Panc1 (cell line): ENCODE results near the gene SLITRK3. TPM values are rescaled to one million over a fixed set of nuclear protein-coding genes. Genes with fewer than 3 reads are reported as not detected.

Experiments used
- ATAC-seq: fragments of 200-7000 bp; cut with Tn5 transposase; 2 replicates; pipeline ENCODE4 v1.9.1; 2020; ENCODE audit warnings: mild to moderate bottlenecking, moderate library complexity
- BruUV-seq: library from RNA; stranded (reverse); fragments of 400-500 nt; replicated peaks from 2 replicates; lab custom pipeline; 2021; lab: Mats Ljungman, UMichigan
- CTCF ChIA-PET: fragments of 300-600 bp; sonication (Branson Sonifier 250); formaldehyde crosslinking; loops from one replicate; lab custom pipeline; 2022; ENCODE audit warnings: antibody characterized with exemption; lab: Charles Lee
- POLR2A ChIA-PET: fragments of 300-600 bp; sonication (Branson Sonifier 250); formaldehyde crosslinking; loops from one replicate; lab custom pipeline; 2022; ENCODE audit warnings: antibody characterized with exemption; lab: Charles Lee
- DNase-seq: peaks from one replicate; pipeline ENCODE4 v3.0.0-alpha.2; 2010; ENCODE audit warnings: low read depth, low spot score
- H3K27ac ChIP-seq: 2 replicates; pipeline ENCODE4 v1.5.1; 2011; ENCODE audit warnings: mild to moderate bottlenecking, low read length, inconsistent platforms
- H3K27me3 ChIP-seq: fragments of 200-500 bp; sonication (Bioruptor generic); 2 replicates; pipeline ENCODE4 v1.6.0; 2014; ENCODE audit warnings: low read length, inconsistent platforms; ENCODE audit not compliant: control insufficient read depth, insufficient read depth
- H3K36me3 ChIP-seq: fragments of 200-500 bp; sonication (Bioruptor generic); 2 replicates; pipeline ENCODE4 v1.5.1; 2014; ENCODE audit warnings: inconsistent platforms, mild to moderate bottlenecking, low read length, moderate library complexity; ENCODE audit not compliant: control insufficient read depth, insufficient read depth
- H3K4me1 ChIP-seq: 2 replicates; pipeline ENCODE4 v1.5.1; 2011; ENCODE audit warnings: inconsistent platforms, mild to moderate bottlenecking, low read length, moderate library complexity; ENCODE audit not compliant: control insufficient read depth, insufficient read depth
- H3K4me3 ChIP-seq, 2 experiments: 2 replicates each; pipeline ENCODE4 v1.5.1; 2011 to 2012; ENCODE audit warnings: low read depth in 2 of 2, low read length in 2 of 2, mild to moderate bottlenecking in 2 of 2, inconsistent platforms in 1 of 2, moderate library complexity in 1 of 2
- H3K9me3 ChIP-seq: fragments of 200-500 bp; sonication (Bioruptor generic); 2 replicates; pipeline ENCODE4 v1.5.1; 2014; ENCODE audit warnings: low read depth, mild to moderate bottlenecking, inconsistent platforms, low read length, moderate library complexity; ENCODE audit not compliant: control insufficient read depth, insufficient read depth
- POLR2AphosphoS5 ChIP-seq: IDR thresholded peaks from 2 replicates; pipeline ENCODE4 v1.6.1; 2012; ENCODE audit warnings: mild to moderate bottlenecking, low read depth, low read length, moderate library complexity
- SIN3A ChIP-seq: IDR thresholded peaks from 2 replicates; pipeline ENCODE4 v1.6.1; 2012; ENCODE audit warnings: low read depth, mild to moderate bottlenecking, low read length, moderate library complexity, borderline replicate concordance; ENCODE audit not compliant: insufficient read depth
- TCF7L2 ChIP-seq: IDR thresholded peaks from 2 replicates; pipeline ENCODE4 v1.6.1; 2011; ENCODE audit warnings: mild to moderate bottlenecking, low read depth, low read length, inconsistent platforms
- in situ Hi-C: cut with HindIII; loops from 2 replicates; pipeline ENCODE4 v1.10.0; 2016; ENCODE audit warnings: low sequenced_read_pairs, low pct_unique_long_range_greater_than_20kb
- intact Hi-C: fragments of 100-400 bp; cut with micrococcal nuclease; formaldehyde crosslinking; loops from one replicate; pipeline ENCODE4 v1.10.0; 2022; ENCODE audit not compliant: unreplicated experiment
- total RNA-seq: library from RNA; stranded (reverse); gene quantifications from one replicate; pipeline ENCODE4 v1.2.1, GENCODE V29; 2021; ENCODE audit not compliant: unreplicated experiment
- TF ChIP-seq, protein P1 (sequence below), 2 experiments: IDR thresholded peaks; 2 replicates each; pipeline ENCODE4 v1.6.1; 2011 to 2012; ENCODE audit warnings: low read depth in 2 of 2, control low read depth in 1 of 2, low read length in 1 of 2, mild to moderate bottlenecking in 1 of 2, moderate library complexity in 1 of 2; ENCODE audit not compliant: insufficient read depth in 1 of 2
- TF ChIP-seq, protein P2 (sequence below): fragments of 450-650 bp; IDR thresholded peaks from 2 replicates; pipeline ENCODE4 v1.5.1; 2017; ENCODE audit warnings: mild to moderate bottlenecking

The SLITRK3 gene
- total RNA-seq, 1 experiment from 2014 or later = not detected

DNA sequence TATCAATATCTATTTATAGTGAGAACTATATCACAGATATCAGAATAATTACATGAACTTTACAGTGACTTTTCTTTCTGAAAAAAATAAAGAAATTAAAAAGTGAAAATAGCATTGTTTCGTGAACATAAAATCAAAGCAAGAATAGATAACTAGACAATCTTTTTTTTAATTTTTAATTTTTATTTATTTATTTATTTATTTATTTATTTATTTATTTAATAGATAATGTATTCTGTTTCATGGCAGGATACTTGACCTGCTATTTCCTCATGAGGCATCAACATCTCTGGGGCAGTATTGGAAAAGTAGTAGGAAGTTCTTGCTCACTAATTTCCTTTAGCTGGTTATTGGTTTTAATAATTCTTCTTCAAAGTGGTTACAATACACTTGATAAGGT is 33.3 kb downstream of the SLITRK3 start:
- no peaks in the 10 kb centered on the region for H3K4me1 ChIP-seq
- no peak overlapping the region for H3K27ac ChIP-seq
- ChIA-PET CTCF (no interaction called here), POLR2A (no interaction called here)
- DNase-seq = no peak
- intact Hi-C loops = no loop called here
- no TSS peak for BruUV-seq
- no peak overlapping the region for H3K4me3 ChIP-seq
- no peaks in the 10 kb centered on the region for H3K9me3 ChIP-seq
- no peaks in the 10 kb centered on the region for H3K27me3 ChIP-seq
- TF ChIP-seq, protein P1, sequence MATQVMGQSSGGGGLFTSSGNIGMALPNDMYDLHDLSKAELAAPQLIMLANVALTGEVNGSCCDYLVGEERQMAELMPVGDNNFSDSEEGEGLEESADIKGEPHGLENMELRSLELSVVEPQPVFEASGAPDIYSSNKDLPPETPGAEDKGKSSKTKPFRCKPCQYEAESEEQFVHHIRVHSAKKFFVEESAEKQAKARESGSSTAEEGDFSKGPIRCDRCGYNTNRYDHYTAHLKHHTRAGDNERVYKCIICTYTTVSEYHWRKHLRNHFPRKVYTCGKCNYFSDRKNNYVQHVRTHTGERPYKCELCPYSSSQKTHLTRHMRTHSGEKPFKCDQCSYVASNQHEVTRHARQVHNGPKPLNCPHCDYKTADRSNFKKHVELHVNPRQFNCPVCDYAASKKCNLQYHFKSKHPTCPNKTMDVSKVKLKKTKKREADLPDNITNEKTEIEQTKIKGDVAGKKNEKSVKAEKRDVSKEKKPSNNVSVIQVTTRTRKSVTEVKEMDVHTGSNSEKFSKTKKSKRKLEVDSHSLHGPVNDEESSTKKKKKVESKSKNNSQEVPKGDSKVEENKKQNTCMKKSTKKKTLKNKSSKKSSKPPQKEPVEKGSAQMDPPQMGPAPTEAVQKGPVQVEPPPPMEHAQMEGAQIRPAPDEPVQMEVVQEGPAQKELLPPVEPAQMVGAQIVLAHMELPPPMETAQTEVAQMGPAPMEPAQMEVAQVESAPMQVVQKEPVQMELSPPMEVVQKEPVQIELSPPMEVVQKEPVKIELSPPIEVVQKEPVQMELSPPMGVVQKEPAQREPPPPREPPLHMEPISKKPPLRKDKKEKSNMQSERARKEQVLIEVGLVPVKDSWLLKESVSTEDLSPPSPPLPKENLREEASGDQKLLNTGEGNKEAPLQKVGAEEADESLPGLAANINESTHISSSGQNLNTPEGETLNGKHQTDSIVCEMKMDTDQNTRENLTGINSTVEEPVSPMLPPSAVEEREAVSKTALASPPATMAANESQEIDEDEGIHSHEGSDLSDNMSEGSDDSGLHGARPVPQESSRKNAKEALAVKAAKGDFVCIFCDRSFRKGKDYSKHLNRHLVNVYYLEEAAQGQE (IDR thresholded peaks at IDR 0.05; ENCODE audit: insufficient read depth in 1 of 2, low read depth in 2 of 2, low read length in 1 of 2) = no peak
- TF ChIP-seq POLR2AphosphoS5 (no peak), SIN3A (no peak), TCF7L2 (no peak)
- TF ChIP-seq, protein P2, sequence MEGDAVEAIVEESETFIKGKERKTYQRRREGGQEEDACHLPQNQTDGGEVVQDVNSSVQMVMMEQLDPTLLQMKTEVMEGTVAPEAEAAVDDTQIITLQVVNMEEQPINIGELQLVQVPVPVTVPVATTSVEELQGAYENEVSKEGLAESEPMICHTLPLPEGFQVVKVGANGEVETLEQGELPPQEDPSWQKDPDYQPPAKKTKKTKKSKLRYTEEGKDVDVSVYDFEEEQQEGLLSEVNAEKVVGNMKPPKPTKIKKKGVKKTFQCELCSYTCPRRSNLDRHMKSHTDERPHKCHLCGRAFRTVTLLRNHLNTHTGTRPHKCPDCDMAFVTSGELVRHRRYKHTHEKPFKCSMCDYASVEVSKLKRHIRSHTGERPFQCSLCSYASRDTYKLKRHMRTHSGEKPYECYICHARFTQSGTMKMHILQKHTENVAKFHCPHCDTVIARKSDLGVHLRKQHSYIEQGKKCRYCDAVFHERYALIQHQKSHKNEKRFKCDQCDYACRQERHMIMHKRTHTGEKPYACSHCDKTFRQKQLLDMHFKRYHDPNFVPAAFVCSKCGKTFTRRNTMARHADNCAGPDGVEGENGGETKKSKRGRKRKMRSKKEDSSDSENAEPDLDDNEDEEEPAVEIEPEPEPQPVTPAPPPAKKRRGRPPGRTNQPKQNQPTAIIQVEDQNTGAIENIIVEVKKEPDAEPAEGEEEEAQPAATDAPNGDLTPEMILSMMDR = no peak
- no peak for ATAC-seq
- no peaks in the 10 kb centered on the region for H3K36me3 ChIP-seq
- in situ Hi-C loops = no loop called here

DNA sequence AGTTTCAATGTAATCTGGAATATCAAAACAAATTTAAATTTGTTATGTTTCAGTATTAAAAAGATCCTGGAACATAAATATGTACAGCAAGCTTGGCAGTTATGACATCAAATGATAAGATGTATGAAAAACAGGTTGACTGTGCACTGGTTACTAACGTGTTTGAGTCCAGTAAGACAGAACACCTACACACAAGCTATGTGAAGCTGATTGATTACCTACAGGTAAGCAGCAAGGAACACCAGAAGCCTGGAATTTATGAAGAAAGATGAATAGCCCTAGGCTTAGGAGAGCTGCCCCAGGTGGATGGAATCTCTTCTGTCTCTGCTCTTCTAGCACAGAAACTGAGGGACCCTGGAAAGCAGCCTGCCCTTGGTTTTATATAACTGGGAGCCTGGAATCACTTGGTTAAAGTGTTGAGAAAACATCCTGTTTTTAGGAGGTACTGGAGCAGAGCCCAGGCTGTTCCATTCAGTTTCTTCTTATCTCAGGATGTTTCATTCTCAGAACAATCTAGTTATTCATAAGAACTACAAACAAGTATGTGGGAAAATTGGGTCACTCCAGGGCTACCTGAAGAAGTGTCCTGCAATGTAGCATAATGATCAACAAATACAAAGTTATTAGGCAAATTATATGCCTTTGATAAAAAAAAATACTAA is 36.3 kb downstream of the SLITRK3 start:
- in situ Hi-C loops (no loop called here), intact Hi-C loops (no loop called here)
- Histone ChIP-seq H3K9me3 (no peaks in the 10 kb centered on the region), H3K36me3 (no peaks in the 10 kb centered on the region), H3K27me3 (no peaks in the 10 kb centered on the region), H3K4me1 (no peaks in the 10 kb centered on the region), H3K27ac (no peak overlapping the region), H3K4me3 (no peak overlapping the region)
- no peak for ATAC-seq
- CTCF ChIA-PET = no interaction called here
- no TSS peak for BruUV-seq
- TF ChIP-seq POLR2AphosphoS5 = no peak
- TF ChIP-seq, protein P1 (IDR thresholded peaks at IDR 0.05; ENCODE audit: insufficient read depth in 1 of 2, low read depth in 2 of 2, low read length in 1 of 2) = no peak
- TF ChIP-seq, protein P2 = no peak
- POLR2A ChIA-PET = no interaction called here
- no peak for DNase-seq
